MM.1S (cell line): Measurements from ENCODE around the gene KIF20B.

Experiments
- DNase-seq: peaks from one replicate; pipeline ENCODE4 v3.0.0-alpha.2; 2015
- H2AFZ ChIP-seq: fragments of 300-600 bp; sonication (generic); 2 replicates; pipeline ENCODE4 v1.6.0; 2016; ENCODE audit warnings: antibody characterized with exemption, low read length
- H3F3A ChIP-seq: fragments of 300-600 bp; sonication (generic); 2 replicates; pipeline ENCODE4 v1.6.1; 2016; ENCODE audit warnings: mild to moderate bottlenecking, antibody characterized with exemption, low read length, moderate library complexity, mixed read lengths; ENCODE audit not compliant: insufficient read depth
- H3K27ac ChIP-seq: fragments of 300-600 bp; sonication (generic); 2 replicates; pipeline ENCODE4 v1.5.1; 2016; ENCODE audit warnings: mild to moderate bottlenecking, low read length
- H3K27me3 ChIP-seq: fragments of 300-600 bp; sonication (generic); replicated peaks from 2 replicates; pipeline ENCODE4 v1.6.0; 2016; ENCODE audit warnings: low read length; ENCODE audit not compliant: insufficient read depth
- H3K36me3 ChIP-seq: fragments of 300-600 bp; sonication (generic); replicated peaks from 2 replicates; pipeline ENCODE4 v1.6.1; 2016; ENCODE audit warnings: mild to moderate bottlenecking, low read length, mixed read lengths; ENCODE audit not compliant: insufficient read depth
- H3K4me1 ChIP-seq: fragments of 300-600 bp; sonication (generic); 2 replicates; pipeline ENCODE4 v1.6.1; 2016; ENCODE audit warnings: low read length, mixed read lengths
- H3K4me2 ChIP-seq: fragments of 300-600 bp; sonication (generic); 2 replicates; pipeline ENCODE4 v1.6.0; 2016; ENCODE audit warnings: low read depth, low read length
- H3K4me3 ChIP-seq: fragments of 300-600 bp; sonication (generic); 2 replicates; pipeline ENCODE4 v1.5.1; 2016; ENCODE audit warnings: low read length, mixed read lengths
- H3K79me2 ChIP-seq: fragments of 300-600 bp; sonication (generic); 2 replicates; pipeline ENCODE4 v1.6.1; 2016; ENCODE audit warnings: mixed run types, low read length, mixed read lengths
- H3K9ac ChIP-seq: fragments of 300-600 bp; sonication (generic); 2 replicates; pipeline ENCODE4 v1.6.1; 2016; ENCODE audit warnings: low read length, mixed read lengths
- H3K9me2 ChIP-seq: fragments of 300-600 bp; sonication (generic); replicated peaks from 2 replicates; pipeline ENCODE4 v1.6.1; 2016; ENCODE audit warnings: mild to moderate bottlenecking, low read length, mixed read lengths; ENCODE audit not compliant: insufficient read depth
- H3K9me3 ChIP-seq: fragments of 300-600 bp; sonication (generic); replicated peaks from 2 replicates; pipeline ENCODE4 v1.6.1; 2016; ENCODE audit warnings: mild to moderate bottlenecking, low read length, mixed read lengths; ENCODE audit not compliant: insufficient read depth
- H4K20me1 ChIP-seq: fragments of 300-600 bp; sonication (generic); 2 replicates; pipeline ENCODE4 v1.6.1; 2016; ENCODE audit warnings: mild to moderate bottlenecking, low read length, moderate library complexity, mixed read lengths; ENCODE audit not compliant: insufficient read depth
- EZH2 ChIP-seq: fragments of 300-600 bp; sonication (generic); optimal IDR thresholded peaks from 2 replicates; pipeline ENCODE3; 2017; ENCODE audit warnings: low read depth, mild to moderate bottlenecking, antibody characterized with exemption, low read length, mixed read lengths
- EZH2phosphoT487 ChIP-seq: fragments of 300-600 bp; sonication (generic); IDR thresholded peaks from 2 replicates; pipeline ENCODE4 v1.6.1; 2018; ENCODE audit warnings: antibody characterized with exemption, low read length
- TF ChIP-seq, protein P1 (sequence below): fragments of 300-600 bp; sonication (generic); IDR thresholded peaks from 2 replicates; pipeline ENCODE4 v1.5.1; 2016; ENCODE audit warnings: antibody characterized with exemption, low read length, mixed read lengths

KIF20B gene

DNA sequence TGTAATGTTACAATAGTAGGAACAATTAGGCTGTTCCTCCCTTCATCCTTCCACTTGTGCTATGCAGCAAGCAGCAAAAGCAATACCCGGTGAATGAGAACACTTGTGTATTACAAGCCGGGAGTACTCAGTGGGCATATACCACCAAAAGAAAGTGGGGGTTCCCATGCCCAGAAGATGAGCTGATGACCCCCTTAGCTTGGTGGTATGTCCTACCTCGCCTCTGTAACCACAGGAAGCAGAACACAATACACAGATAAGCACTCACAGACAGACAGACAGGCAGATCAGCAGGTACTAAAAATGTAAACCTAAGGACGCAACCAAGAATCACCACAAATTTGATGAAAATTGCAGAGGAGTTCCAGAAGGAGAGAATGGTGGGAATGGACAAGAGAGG, 15.5 kb upstream of the KIF20B start:
- Histone ChIP-seq H3K27me3 (no peaks in the 10 kb centered on the region), H3K9me2 (no peaks in the 10 kb centered on the region), H3K36me3 (no peaks in the 10 kb centered on the region), H3K9ac (no peak overlapping the region), H3K27ac (no peak overlapping the region), H3K4me1 (no peaks in the 10 kb centered on the region), H3K79me2 (no peaks in the 10 kb centered on the region), H3K9me3 (no peaks in the 10 kb centered on the region), H4K20me1 (no peaks in the 10 kb centered on the region), H3F3A (no peaks in the 10 kb centered on the region), H3K4me2 (no peak overlapping the region), H2AFZ (no peak overlapping the region), H3K4me3 (no peak overlapping the region)
- no peak for DNase-seq
- no peak for TF ChIP-seq EZH2
- TF ChIP-seq, protein P1, sequence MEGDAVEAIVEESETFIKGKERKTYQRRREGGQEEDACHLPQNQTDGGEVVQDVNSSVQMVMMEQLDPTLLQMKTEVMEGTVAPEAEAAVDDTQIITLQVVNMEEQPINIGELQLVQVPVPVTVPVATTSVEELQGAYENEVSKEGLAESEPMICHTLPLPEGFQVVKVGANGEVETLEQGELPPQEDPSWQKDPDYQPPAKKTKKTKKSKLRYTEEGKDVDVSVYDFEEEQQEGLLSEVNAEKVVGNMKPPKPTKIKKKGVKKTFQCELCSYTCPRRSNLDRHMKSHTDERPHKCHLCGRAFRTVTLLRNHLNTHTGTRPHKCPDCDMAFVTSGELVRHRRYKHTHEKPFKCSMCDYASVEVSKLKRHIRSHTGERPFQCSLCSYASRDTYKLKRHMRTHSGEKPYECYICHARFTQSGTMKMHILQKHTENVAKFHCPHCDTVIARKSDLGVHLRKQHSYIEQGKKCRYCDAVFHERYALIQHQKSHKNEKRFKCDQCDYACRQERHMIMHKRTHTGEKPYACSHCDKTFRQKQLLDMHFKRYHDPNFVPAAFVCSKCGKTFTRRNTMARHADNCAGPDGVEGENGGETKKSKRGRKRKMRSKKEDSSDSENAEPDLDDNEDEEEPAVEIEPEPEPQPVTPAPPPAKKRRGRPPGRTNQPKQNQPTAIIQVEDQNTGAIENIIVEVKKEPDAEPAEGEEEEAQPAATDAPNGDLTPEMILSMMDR: no peak
- no peak for TF ChIP-seq EZH2phosphoT487

DNA sequence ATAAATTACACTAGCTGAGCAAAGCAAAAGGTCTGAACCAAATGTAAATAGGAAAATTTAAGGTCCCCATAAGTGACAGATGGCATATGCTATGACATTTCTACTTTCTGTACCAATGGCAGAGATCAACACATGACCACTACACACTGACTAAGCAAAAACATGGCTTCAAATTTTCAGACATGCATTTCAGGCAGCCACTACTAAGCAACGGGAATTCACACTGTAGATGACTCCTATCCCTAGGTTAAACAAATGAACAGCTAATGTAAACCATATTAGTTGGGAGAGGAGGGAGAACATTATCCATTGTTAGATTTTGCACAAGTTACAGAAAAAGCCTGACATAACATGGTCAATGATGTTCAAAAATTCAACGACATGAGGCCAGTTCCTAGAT, 11.4 kb upstream of the KIF20B start:
- no peaks in the 10 kb centered on the region for H3K9me3 ChIP-seq
- H3K79me2 ChIP-seq: no peaks in the 10 kb centered on the region
- H3F3A ChIP-seq: no peaks in the 10 kb centered on the region
- H3K27me3 ChIP-seq: no peaks in the 10 kb centered on the region
- no peaks in the 10 kb centered on the region for H4K20me1 ChIP-seq
- no peak overlapping the region for H2AFZ ChIP-seq
- no peaks in the 10 kb centered on the region for H3K9me2 ChIP-seq
- no peaks in the 10 kb centered on the region for H3K36me3 ChIP-seq
- H3K4me1 ChIP-seq: no peaks in the 10 kb centered on the region
- TF ChIP-seq, protein P1: no peak
- no peak for TF ChIP-seq EZH2
- TF ChIP-seq EZH2phosphoT487: no peak
- H3K27ac ChIP-seq: no peak overlapping the region
- no peak overlapping the region for H3K4me3 ChIP-seq
- no peak for DNase-seq
- no peak overlapping the region for H3K9ac ChIP-seq
- no peak overlapping the region for H3K4me2 ChIP-seq

DNA sequence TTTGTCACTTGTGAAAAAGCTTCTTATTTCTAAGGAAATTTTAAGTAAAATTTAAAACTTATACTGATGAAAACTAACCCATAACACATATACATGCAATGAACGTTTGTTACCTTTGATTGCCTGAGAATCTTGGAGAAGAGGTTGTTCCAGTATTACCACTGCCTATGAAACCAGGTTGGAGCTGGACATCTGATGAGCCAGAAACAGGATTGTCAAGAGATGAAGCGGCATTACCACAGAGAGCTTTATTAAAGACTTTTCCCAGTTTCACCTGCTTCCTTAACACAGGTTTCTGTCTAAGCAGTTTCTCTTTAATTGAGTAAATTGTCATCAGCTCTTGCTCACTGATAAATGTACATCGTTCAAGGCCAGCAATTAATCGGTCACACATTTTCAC, 9.0 kb upstream of the KIF20B start:
- Histone ChIP-seq H3K36me3 (no peaks in the 10 kb centered on the region), H3F3A (no peaks in the 10 kb centered on the region), H3K4me2 (no peak overlapping the region), H3K27ac (no peak overlapping the region), H3K4me1 (no peaks in the 10 kb centered on the region), H4K20me1 (no peaks in the 10 kb centered on the region), H3K9ac (no peak overlapping the region), H3K9me3 (no peaks in the 10 kb centered on the region), H2AFZ (no peak overlapping the region), H3K79me2 (no peaks in the 10 kb centered on the region), H3K27me3 (no peaks in the 10 kb centered on the region), H3K9me2 (no peaks in the 10 kb centered on the region), H3K4me3 (no peak overlapping the region)
- no peak for DNase-seq
- TF ChIP-seq, protein P1: no peak
- TF ChIP-seq EZH2 (no peak), EZH2phosphoT487 (no peak)
